Measurements from ENCODE around the gene GPRIN3.
A peak's percentile ranks its signal among the peaks of the same experiment; 100 is the strongest.
"Not testable (repeated sequence)": the region's sequence is repeated elsewhere in the genome, so short reads cannot be mapped to it uniquely, and the experiment has no call there.

The GPRIN3 gene

DNA sequence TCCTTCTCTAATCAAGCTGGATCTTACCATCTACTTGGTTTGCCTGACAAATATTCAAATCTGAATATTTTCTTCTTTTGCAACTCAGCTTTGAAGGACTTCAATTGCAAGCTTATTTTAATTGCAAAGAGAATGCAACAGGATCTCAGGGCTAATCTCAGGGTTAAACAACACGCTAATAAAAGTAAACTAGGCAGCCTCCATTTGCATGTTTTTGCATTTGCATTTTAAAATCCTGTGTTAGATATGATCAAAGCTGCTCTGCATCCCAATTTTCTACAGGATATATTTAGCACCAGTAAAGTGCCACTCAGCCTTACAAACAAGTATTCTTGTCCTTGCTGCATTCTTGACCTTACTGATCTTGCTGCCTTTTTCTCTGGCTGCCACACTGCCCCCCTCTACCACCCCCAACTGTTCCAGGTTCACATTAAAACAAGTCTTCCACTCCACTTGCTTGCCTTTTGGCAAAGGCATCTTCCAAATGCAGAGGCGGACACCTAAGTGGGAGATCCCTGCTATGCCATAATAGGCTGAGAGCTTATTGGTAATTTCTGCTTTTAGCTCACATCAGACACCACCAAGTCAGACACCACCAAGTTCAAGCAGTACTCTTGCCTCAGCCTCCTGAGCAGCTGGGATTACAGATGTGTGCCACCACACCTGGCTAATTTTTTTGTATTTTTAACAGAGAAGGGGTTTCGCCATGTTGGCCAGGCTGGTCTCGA is 48.1 kb downstream of the GPRIN3 start:
- intact Hi-C loops (cut with DNase I; ENCODE audit: low total_unique reads), result no loop called here
- H3K27me3 ChIP-seq, result no peaks in the 10 kb centered on the region
- no peak overlapping the region for H3K4me3 ChIP-seq
- DNase-seq, result no peak
- H3K27ac ChIP-seq, result no peak overlapping the region
- no peaks in the 10 kb centered on the region for H3K4me1 ChIP-seq
- no peaks in the 10 kb centered on the region for H3K36me3 ChIP-seq
- TF ChIP-seq, protein P1, sequence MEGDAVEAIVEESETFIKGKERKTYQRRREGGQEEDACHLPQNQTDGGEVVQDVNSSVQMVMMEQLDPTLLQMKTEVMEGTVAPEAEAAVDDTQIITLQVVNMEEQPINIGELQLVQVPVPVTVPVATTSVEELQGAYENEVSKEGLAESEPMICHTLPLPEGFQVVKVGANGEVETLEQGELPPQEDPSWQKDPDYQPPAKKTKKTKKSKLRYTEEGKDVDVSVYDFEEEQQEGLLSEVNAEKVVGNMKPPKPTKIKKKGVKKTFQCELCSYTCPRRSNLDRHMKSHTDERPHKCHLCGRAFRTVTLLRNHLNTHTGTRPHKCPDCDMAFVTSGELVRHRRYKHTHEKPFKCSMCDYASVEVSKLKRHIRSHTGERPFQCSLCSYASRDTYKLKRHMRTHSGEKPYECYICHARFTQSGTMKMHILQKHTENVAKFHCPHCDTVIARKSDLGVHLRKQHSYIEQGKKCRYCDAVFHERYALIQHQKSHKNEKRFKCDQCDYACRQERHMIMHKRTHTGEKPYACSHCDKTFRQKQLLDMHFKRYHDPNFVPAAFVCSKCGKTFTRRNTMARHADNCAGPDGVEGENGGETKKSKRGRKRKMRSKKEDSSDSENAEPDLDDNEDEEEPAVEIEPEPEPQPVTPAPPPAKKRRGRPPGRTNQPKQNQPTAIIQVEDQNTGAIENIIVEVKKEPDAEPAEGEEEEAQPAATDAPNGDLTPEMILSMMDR (IDR thresholded peaks at IDR 0.05), result no peak
- H3K9me3 ChIP-seq, result no peaks in the 10 kb centered on the region

DNA sequence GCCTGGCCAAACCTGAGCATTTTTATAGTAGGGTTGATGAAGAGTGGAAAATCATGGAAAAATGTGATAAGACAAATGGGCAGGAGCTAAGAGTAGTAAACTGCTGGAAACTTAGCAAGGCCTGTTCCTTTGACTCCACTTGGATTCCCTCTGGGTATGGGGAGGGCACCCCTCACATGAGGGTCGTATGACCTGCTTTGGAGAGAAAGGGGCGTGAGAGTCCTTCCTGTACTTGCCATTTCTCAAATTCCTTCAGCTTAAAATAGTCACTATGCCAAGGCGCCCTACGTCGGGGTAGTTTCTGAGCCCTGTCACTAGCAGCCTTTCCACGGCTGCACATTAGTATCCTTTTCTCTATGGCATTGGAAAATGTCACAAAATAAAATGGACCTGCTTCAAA is 49.1 kb downstream of the GPRIN3 start:
- no peak for DNase-seq
- TF ChIP-seq, protein P1 (IDR thresholded peaks at IDR 0.05), result no peak
- intact Hi-C loops (cut with DNase I; ENCODE audit: low total_unique reads), result no loop called here
- Histone ChIP-seq H3K4me3 (no peak overlapping the region), H3K27me3 (no peaks in the 10 kb centered on the region), H3K9me3 (no peaks in the 10 kb centered on the region), H3K4me1 (no peaks in the 10 kb centered on the region), H3K27ac (no peak overlapping the region), H3K36me3 (no peaks in the 10 kb centered on the region)

- Histone ChIP-seq H3K9me3 (no peaks in the 10 kb centered on the region), H3K36me3 (no peaks in the 10 kb centered on the region), H3K4me3 (no peak overlapping the region), H3K4me1 (no peaks in the 10 kb centered on the region), H3K27ac (no peak overlapping the region), H3K27me3 (no peaks in the 10 kb centered on the region)
- intact Hi-C loops (cut with DNase I; ENCODE audit: low total_unique reads), result no loop called here
- no peak for DNase-seq
- TF ChIP-seq, protein P1 (IDR thresholded peaks at IDR 0.05), result no peak
These were observed 50.2 kb downstream of the GPRIN3 start for GRCh38 chr4:89257376-89257775.

DNA sequence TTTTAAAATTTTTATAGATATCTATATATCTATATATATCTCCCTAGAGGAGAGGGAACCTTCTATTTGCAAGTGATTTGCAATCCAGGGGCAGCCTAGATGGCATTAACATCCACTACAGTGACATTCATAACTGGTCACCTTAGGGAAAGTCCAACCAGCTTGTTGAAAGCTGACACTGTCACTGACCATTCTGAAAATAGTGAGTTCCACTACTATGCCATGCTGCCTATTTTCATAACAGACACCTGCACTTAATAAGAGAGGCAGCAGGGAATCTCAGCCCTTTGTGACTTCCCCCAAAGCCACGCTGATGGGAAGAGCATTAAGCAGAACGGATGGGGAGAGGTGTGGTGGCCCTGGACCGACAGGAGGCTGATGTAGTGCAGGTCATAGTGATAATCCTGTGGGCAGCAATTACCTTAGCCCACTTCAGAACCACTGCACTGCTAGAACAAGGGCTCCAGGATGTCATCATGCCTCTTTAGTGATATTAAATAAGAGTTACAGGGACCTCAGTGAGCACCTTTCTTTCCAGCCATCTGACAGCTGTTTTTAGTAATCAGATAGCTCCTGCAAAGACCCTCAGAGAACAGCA is 51.3 kb downstream of the GPRIN3 start:
- Histone ChIP-seq H3K4me1 (no peaks in the 10 kb centered on the region), H3K27ac (no peak overlapping the region), H3K27me3 (no peaks in the 10 kb centered on the region), H3K4me3 (no peak overlapping the region), H3K36me3 (no peaks in the 10 kb centered on the region), H3K9me3 (no peaks in the 10 kb centered on the region)
- intact Hi-C loops (cut with DNase I; ENCODE audit: low total_unique reads), result no loop called here
- TF ChIP-seq, protein P1 (IDR thresholded peaks at IDR 0.05), result no peak
- DNase-seq, result no peak

- DNase-seq, result no peak
- TF ChIP-seq, protein P1 (IDR thresholded peaks at IDR 0.05), result peak; percentile 28 to 47
- Histone ChIP-seq H3K4me1 (no peaks in the 10 kb centered on the region), H3K27me3 (no peaks in the 10 kb centered on the region), H3K4me3 (no peak overlapping the region), H3K9me3 (no peaks in the 10 kb centered on the region), H3K36me3 (no peaks in the 10 kb centered on the region), H3K27ac (no peak overlapping the region)
- intact Hi-C loops (cut with DNase I; ENCODE audit: low total_unique reads), result no loop called here
These were observed 52.8 kb downstream of the GPRIN3 start for GRCh38 chr4:89254847-89255246.

GRCh38 chr4:89254347-89254746 is 53.3 kb downstream of the GPRIN3 start:
- intact Hi-C loops (cut with DNase I; ENCODE audit: low total_unique reads); H3K4me1 ChIP-seq; H3K36me3 ChIP-seq; H3K27me3 ChIP-seq; H3K9me3 ChIP-seq; H3K4me3 ChIP-seq; H3K27ac ChIP-seq; DNase-seq: not testable (repeated sequence)
